K562 (cell line): ENCODE data around the gene SPATA21. TPM values are rescaled to one million over a fixed set of nuclear protein-coding genes. Genes with fewer than 3 reads are reported as not detected.

Source experiments
- CBX2 ChIP-seq: fragments of 200-600 bp; sonication (generic); IDR thresholded peaks from one replicate; pipeline ENCODE4 v1.6.1; 2012; ENCODE audit warnings: mild to moderate bottlenecking, low read length, inconsistent platforms; ENCODE audit not compliant: insufficient read depth, poor library complexity, severe bottlenecking
- FUS ChIP-seq: fragments of 200-400 bp; formaldehyde crosslinking; optimal IDR thresholded peaks from 2 replicates; pipeline ENCODE3; 2017; ENCODE audit warnings: low read depth, low read length
- HMGN3 ChIP-seq: IDR thresholded peaks from 2 replicates; pipeline ENCODE4 v1.6.1; 2011; ENCODE audit warnings: borderline replicate concordance, low read depth, mild to moderate bottlenecking, mixed read lengths, low read length; ENCODE audit not compliant: insufficient read length; ENCODE audit errors: extremely low read depth
- HNRNPL ChIP-seq: fragments of 200-400 bp; formaldehyde crosslinking; IDR thresholded peaks from 2 replicates; pipeline ENCODE4 v1.6.1; 2017; ENCODE audit warnings: low read depth, mild to moderate bottlenecking, low read length
- MCM2 ChIP-seq: fragments of 450-650 bp; IDR thresholded peaks from 2 replicates; pipeline ENCODE4 v1.6.1; 2017; ENCODE audit warnings: low read depth, mild to moderate bottlenecking
- NR4A1 ChIP-seq, 2 experiments: fragments of 250-450 bp in 1 of 2; fragments of 450-650 bp in 1 of 2; sonication (Bioruptor Pico) in 1 of 2; IDR thresholded peaks; 2 replicates each; pipeline versions ENCODE4 v1.4.0 to v1.6.1; 2016 to 2020; ENCODE audit warnings: mild to moderate bottlenecking in 2 of 2, missing compliant biosample characterization in 1 of 2, missing genetic modification characterization in 1 of 2, moderate library complexity in 1 of 2
- PHB ChIP-seq: fragments of 250-450 bp; sonication (Bioruptor Pico); IDR thresholded peaks from 2 replicates; pipeline ENCODE4 v1.5.0; 2021
- PHF21A ChIP-seq: fragments of 450-650 bp; IDR thresholded peaks from 2 replicates; pipeline ENCODE4 v1.6.1; 2017; ENCODE audit warnings: low read depth, borderline replicate concordance
- PREB ChIP-seq: sonication (generic); formaldehyde crosslinking; IDR thresholded peaks from 2 replicates; pipeline ENCODE4 v1.8.1; 2023; ENCODE audit warnings: mild to moderate bottlenecking, missing genetic modification reagents
- RAD21 ChIP-seq, 2 experiments: fragments of 250-450 bp in 1 of 2; fragments of 450-650 bp in 1 of 2; sonication (Bioruptor Pico) in 1 of 2; formaldehyde crosslinking in 1 of 2; IDR thresholded peaks in 1 of 2; conservative IDR thresholded peaks in 1 of 2; 2 replicates each; pipeline versions ENCODE4 v1.4.0 to v1.8.0; 2020 to 2022; ENCODE audit warnings: mild to moderate bottlenecking in 2 of 2, moderate library complexity in 1 of 2
- TCFL5 ChIP-seq: fragments of 250-450 bp; sonication (Bioruptor Pico); conservative IDR thresholded peaks from 2 replicates; pipeline ENCODE4 v1.6.1; 2021; ENCODE audit warnings: mild to moderate bottlenecking, moderate library complexity, matching md5 sums
- ZBTB2 ChIP-seq: fragments of 450-650 bp; IDR thresholded peaks from 2 replicates; pipeline ENCODE4 v1.6.1; 2016; ENCODE audit warnings: antibody characterized with exemption
- ZBTB34 ChIP-seq: fragments of 250-450 bp; sonication (Bioruptor Pico); IDR thresholded peaks from 2 replicates; pipeline ENCODE4 v1.8.0; 2021; ENCODE audit warnings: mild to moderate bottlenecking, moderate library complexity
- ZHX1 ChIP-seq: fragments of 150-350 bp; conservative IDR thresholded peaks from 2 replicates; pipeline ENCODE4 v1.6.1; 2014; ENCODE audit warnings: low read length
- ZNF197 ChIP-seq: fragments of 200-800 bp; sonication (Bioruptor generic); IDR thresholded peaks from 2 replicates; pipeline ENCODE4 v1.6.1; 2016; ENCODE audit warnings: low read depth, missing genetic modification characterization, missing compliant biosample characterization
- ZNF253 ChIP-seq: fragments of 250-450 bp; sonication (Bioruptor Pico); conservative IDR thresholded peaks from 2 replicates; pipeline ENCODE4 v1.6.1; 2021; ENCODE audit warnings: mild to moderate bottlenecking
- ZNF431 ChIP-seq: sonication (generic); formaldehyde crosslinking; IDR thresholded peaks from 2 replicates; pipeline ENCODE4 v1.8.0; 2022; ENCODE audit warnings: mild to moderate bottlenecking, missing genetic modification reagents
- ZNF785 ChIP-seq: fragments of 250-450 bp; sonication (Bioruptor Pico); IDR thresholded peaks from 2 replicates; pipeline ENCODE4 v1.4.0; 2020; ENCODE audit warnings: mild to moderate bottlenecking
- polyA plus RNA-seq, 8 experiments: library from polyadenylated mRNA; depleted of rRNA in 4 of 8; stranded (reverse) in 5 of 8; unstranded in 3 of 8; fragments of >200 nt; fragmentation: Nextera tagmentation in 2 of 8; fragmentation: Illumina TruSeq in 1 of 8; extraction: Ambion mirVana in 2 of 8; extraction: Trizol in 1 of 8; gene quantifications; 2 replicates each; pipeline versions ENCODE4 v1.2.1 to v1.2.3, GENCODE V29; 2011 to 2014; ENCODE audit warnings: inconsistent platforms in 1 of 8, missing spikeins in 1 of 8
- total RNA-seq, 7 experiments: library from RNA; depleted of rRNA in 6 of 7; stranded (reverse); fragments of >200 nt in 6 of 7; fragmentation: Illumina TruSeq in 2 of 7; extraction: Trizol in 2 of 7; gene quantifications; 2 replicates each; pipeline versions ENCODE4 v1.2.1 to v1.2.3, GENCODE V29; 2011 to 2021; ENCODE audit warnings: low replicate concordance in 1 of 7

Gene SPATA21
- total and polyA plus RNA-seq, 9 of the 15 experiments (the other 6 are each of a cell fraction or from before 2014, with no cell fraction given), result 0.10 to 0.36 (median 0.13) TPM; not detected in 3

- TF ChIP-seq ZNF785 (no peak), RAD21 (CRISPR knock-in tag; conservative IDR thresholded peaks at IDR 0.05 in 1 of 2, IDR thresholded peaks at IDR 0.05 in 1 of 2) (peak; percentile 34 to 46), ZHX1 (no peak), FUS (peak; percentile 89), HNRNPL (peak; percentile 93), ZNF431 (CRISPR knock-in tag) (0 out of 2 replicates have a peak, but pooled peaks have one; percentile 49), CBX2 (no peak), PREB (CRISPR knock-in tag) (no peak), PHF21A (no peak), ZBTB34 (CRISPR knock-in tag) (no peak), ZBTB2 (peak; percentile 73), NR4A1 (CRISPR knock-in tag; IDR thresholded peaks at IDR 0.05) (no peak), NR4A1 (tag; IDR thresholded peaks at IDR 0.05) (peak; percentile 73; the same call in 1 of the 2 replicates), ZNF253 (CRISPR knock-in tag) (no peak), TCFL5 (CRISPR knock-in tag) (no peak), MCM2 (no peak), HMGN3 (peak; percentile 88), PHB (peak; percentile 84; the same call in 1 of the 2 replicates), ZNF197 (CRISPR knock-in tag) (no peak)
Observed at GRCh38 chr1:16351994-16352841, 85.0 kb downstream of the SPATA21 start, which contains the start of gene FBXO42 (continued).
